Measurements from ENCODE around the gene HABP4.

HABP4 gene

DNA sequence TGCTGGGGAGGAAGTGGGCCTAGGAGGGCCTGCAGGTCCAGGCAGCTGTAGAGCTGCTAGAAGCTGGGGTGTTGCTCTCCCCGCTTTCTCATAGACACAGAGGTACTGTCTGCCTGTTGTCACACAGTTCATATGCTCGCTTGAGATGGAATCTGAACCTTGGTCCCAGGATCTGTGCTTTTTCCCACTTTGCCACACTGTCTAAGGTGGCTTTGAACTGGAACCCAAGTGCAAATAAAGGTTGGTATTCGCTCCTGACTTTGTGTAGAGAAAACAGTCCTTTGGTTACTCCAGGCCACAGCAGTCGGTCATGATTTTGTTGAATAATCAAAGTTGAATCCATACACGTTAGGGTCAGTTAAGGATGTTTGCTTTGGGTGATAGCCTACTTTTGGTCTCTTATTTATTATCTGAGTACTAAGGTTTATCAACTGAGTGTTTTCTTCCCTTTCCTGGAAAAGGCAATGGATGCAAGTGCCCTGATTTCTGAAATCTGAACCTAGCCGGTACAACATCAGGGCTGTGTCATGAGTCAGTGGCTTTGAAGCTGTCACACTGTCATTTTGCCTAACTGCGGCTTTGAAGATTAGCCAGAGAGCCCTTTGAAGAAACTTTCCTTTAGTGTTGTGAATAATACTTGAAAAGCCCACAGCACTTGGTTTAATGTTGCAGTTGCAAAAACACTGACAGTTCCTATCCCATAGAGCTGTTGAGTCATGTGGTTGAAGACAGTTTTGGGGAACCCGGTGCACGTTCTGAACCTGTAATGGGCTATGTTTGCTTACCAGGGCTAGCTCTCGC is 41.3 kb downstream of the HABP4 start:
- TF ChIP-seq, protein P1, sequence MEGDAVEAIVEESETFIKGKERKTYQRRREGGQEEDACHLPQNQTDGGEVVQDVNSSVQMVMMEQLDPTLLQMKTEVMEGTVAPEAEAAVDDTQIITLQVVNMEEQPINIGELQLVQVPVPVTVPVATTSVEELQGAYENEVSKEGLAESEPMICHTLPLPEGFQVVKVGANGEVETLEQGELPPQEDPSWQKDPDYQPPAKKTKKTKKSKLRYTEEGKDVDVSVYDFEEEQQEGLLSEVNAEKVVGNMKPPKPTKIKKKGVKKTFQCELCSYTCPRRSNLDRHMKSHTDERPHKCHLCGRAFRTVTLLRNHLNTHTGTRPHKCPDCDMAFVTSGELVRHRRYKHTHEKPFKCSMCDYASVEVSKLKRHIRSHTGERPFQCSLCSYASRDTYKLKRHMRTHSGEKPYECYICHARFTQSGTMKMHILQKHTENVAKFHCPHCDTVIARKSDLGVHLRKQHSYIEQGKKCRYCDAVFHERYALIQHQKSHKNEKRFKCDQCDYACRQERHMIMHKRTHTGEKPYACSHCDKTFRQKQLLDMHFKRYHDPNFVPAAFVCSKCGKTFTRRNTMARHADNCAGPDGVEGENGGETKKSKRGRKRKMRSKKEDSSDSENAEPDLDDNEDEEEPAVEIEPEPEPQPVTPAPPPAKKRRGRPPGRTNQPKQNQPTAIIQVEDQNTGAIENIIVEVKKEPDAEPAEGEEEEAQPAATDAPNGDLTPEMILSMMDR (IDR thresholded peaks at IDR 0.05; ENCODE audit: borderline replicate concordance, insufficient read depth, low read depth, low read length) = no peak
- H3K4me3 ChIP-seq (ENCODE audit: low read depth, low read length) = no peak overlapping the region

DNA sequence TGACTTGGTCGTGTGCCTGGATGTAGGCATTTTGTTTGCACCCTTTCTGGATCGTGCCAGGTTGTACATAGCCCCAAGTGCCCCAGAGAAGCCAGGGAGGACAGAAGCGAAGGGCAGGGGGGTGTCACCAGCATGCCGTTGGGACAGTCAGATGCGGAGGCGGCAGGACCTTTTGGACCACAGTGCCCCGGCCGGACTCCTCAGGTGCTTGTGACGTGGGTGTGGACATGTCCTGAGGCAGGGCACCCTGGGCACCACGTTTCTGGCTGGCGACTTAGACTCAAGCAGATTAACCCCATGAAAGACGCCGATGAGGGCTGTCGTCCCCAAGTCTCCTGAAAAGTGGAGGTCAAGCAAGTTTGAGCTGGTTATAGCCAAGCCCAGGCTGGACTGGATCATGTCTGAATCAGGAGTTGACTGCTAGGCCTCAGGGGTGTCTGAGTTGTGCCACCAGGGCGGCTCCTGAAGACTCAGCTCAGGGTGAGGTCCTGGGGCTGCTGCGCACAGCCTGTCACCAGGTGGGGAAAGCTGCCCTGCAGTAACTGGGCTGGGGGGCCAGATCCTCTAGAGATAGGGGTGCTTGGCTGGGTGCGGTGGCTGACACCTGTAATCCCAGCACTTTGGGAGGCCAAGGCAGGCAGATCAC is 42.0 kb downstream of the HABP4 start:
- no peak overlapping the region for H3K4me3 ChIP-seq (ENCODE audit: low read depth, low read length)
- TF ChIP-seq, protein P1 (IDR thresholded peaks at IDR 0.05; ENCODE audit: borderline replicate concordance, insufficient read depth, low read depth, low read length) = no peak

DNA sequence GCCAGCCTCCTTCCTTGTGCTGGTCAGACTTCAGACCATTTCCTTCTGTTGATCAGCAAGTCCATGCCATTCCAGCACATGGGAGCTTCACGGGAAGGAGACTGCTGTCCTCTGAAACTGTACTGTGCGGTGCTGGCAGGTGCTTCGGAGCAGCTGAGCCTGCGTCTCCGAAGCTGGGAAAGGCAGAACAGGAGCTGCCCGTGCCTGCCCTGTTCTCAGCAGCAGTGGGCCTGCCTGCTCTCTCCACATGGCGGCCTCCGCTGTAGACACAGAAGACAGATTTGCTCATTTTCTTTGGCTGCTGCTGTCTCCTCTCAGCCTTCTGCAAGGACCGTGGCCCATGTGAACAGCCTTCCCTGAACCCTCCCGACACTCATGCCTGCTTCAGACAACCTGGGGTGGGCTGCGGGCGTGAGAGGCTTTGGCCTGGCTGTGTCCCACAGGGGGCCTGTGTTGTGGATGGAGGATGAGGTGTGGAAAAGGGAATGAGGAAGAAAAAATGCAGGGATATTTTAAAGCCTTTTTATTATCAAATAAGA is 43.1 kb downstream of the HABP4 start:
- TF ChIP-seq, protein P1 (IDR thresholded peaks at IDR 0.05; ENCODE audit: borderline replicate concordance, insufficient read depth, low read depth, low read length) = no peak
- H3K4me3 ChIP-seq (ENCODE audit: low read depth, low read length) = no peak overlapping the region

DNA sequence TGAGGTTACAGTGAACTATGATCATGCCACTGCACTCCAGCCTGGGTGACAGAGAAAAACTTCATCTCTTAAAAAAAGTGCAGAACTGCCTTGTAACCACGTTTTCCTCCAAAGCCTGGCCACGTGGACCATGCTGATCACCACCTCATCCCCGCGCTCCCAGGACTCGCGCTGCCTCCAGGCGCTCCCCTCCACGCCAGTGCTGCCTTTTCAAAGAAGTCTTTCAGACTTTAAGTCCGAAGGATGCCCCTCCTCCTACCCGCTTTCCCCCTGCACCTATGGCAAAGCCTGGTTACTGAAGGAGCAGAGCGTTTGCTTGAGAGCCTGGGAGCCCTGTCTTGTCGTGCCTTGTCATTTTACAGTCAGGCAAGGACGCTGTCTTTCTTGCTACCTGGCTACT is 43.8 kb downstream of the HABP4 start:
- TF ChIP-seq, protein P1 (IDR thresholded peaks at IDR 0.05; ENCODE audit: borderline replicate concordance, insufficient read depth, low read depth, low read length) = no peak
- no peak overlapping the region for H3K4me3 ChIP-seq (ENCODE audit: low read depth, low read length)

DNA sequence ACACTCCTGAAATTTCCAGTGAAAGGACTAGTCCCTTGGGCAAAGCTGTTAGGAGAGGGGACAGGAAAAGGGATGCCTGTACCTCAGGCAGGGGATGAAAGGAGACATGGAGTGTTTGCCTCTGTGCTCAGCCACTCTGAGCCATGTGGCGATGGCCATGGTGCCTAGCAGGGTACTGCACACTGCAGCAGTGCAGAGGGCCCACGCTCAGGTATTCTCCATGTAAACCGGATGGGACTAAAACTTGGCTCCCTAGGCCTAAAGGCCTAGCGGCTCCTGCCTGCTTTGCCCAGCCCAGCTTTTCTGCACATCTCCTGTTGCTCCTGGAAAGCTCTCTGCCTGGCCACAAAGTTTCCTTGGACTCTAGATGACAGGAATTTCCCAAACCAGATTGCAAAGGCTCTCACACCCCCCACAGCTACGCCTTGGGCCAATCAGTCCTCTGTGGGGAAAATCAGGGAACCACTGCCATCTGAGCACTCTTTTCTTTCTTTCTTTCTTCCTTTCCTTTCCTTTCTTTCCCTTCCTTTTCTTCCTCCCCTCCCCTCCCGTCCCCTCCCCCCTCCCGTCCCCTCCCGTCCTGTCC is 44.3 kb downstream of the HABP4 start:
- H3K4me3 ChIP-seq (ENCODE audit: low read depth, low read length) = no peak overlapping the region
- TF ChIP-seq, protein P1 (IDR thresholded peaks at IDR 0.05; ENCODE audit: borderline replicate concordance, insufficient read depth, low read depth, low read length) = no peak

DNA sequence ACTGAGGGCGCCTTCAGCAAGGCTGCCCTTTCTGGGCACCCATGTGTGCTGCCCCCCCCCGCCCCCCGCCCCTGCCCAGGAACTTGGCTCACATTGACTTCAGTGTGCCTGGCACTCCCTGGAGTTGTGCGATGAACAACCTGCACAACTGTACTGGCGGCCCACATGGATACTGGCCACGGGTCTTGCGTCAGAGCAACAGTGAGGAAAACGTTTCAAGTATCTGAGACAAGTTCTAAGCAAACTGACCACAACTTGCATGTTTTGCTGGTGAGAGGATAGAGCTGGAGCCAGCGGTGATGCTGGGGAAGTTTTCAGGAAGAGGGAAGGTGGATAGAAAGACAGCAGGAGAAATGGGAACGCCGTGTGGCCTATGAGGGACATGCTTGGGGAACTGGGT is 45.4 kb downstream of the HABP4 start:
- H3K4me3 ChIP-seq (ENCODE audit: low read depth, low read length) = no peak overlapping the region
- TF ChIP-seq, protein P1 (IDR thresholded peaks at IDR 0.05; ENCODE audit: borderline replicate concordance, insufficient read depth, low read depth, low read length) = no peak

Measured in GM12875 (cell line).